HCT116 (cell line): ENCODE measurements around the gene OCA2. TPM values are rescaled to one million over a fixed set of nuclear protein-coding genes. Genes with fewer than 3 reads are reported as not detected.

Experiments used
- ATAC-seq: fragments of 200-7000 bp; cut with Tn5 transposase; 2 replicates; pipeline ENCODE4 v1.9.1; 2020; ENCODE audit warnings: mild to moderate bottlenecking, moderate library complexity
- BruUV-seq: library from RNA; stranded (reverse); fragments of 400-500 nt; replicated peaks from 2 replicates; lab custom pipeline; 2021; lab: Mats Ljungman, UMichigan
- CTCF ChIA-PET: fragments of 300-600 bp; sonication (Branson Sonifier 250); formaldehyde crosslinking; loops from one replicate; lab custom pipeline; 2021; ENCODE audit warnings: antibody characterized with exemption; lab: Charles Lee
- POLR2A ChIA-PET: fragments of 300-600, 350-600 bp; sonication (Branson Sonifier 250); formaldehyde crosslinking; loops from one replicate; lab custom pipeline; 2021; ENCODE audit warnings: antibody characterized with exemption; lab: Charles Lee
- RAD21 ChIA-PET, 2 experiments: fragments of 300-600 bp; sonication (Branson Sonifier 250); formaldehyde crosslinking; loops; one replicate each; lab custom pipeline; 2023; ENCODE audit warnings: low total read pairs in 2 of 2; ENCODE audit not compliant: uncharacterized antibody in 2 of 2, unreplicated experiment in 2 of 2, low non-redundant PET in 1 of 2; lab: Charles Lee
- DNase-seq: peaks from one replicate; pipeline ENCODE4 v3.0.0-alpha.2; 2010; ENCODE audit warnings: low read depth, low spot score
- H2AFZ ChIP-seq: fragments of 200-600 bp; shearing (Covaris generic), sonication (generic); 2 replicates; pipeline ENCODE4 v1.6.1; 2017; ENCODE audit warnings: low read depth, mixed run types, mixed read lengths, antibody characterized with exemption, low read length; ENCODE audit not compliant: poor library complexity, severe bottlenecking
- H3K27ac ChIP-seq: 2 replicates; pipeline ENCODE4 v1.5.1; 2012; ENCODE audit warnings: low read depth, low read length
- H3K27me3 ChIP-seq: fragments of 200-600 bp; sonication (generic); 2 replicates; pipeline ENCODE4 v1.6.1; 2016; ENCODE audit warnings: mixed run types, low read length, mixed read lengths; ENCODE audit not compliant: insufficient read depth
- H3K36me3 ChIP-seq, 2 experiments: fragments of 200-500 bp in 1 of 2; fragments of 200-600 bp in 1 of 2; sonication (Bioruptor generic) in 1 of 2; sonication (generic) in 1 of 2; 2 replicates each; pipeline versions ENCODE4 v1.5.1 to v1.6.1; 2014 to 2016; ENCODE audit warnings: low read length in 2 of 2, inconsistent platforms in 1 of 2, mixed read lengths in 1 of 2, mixed run types in 1 of 2; ENCODE audit not compliant: insufficient read depth in 2 of 2, control insufficient read depth in 1 of 2
- H3K4me1 ChIP-seq, 2 experiments: fragments of 200-600 bp in 1 of 2; sonication (generic) in 1 of 2; 2 replicates each; pipeline versions ENCODE4 v1.5.1 to v1.6.1; 2012 to 2017; ENCODE audit warnings: low read length in 2 of 2, inconsistent platforms in 1 of 2, mild to moderate bottlenecking in 1 of 2, mixed read lengths in 1 of 2, mixed run types in 1 of 2, moderate library complexity in 1 of 2; ENCODE audit not compliant: insufficient read depth in 2 of 2, control insufficient read depth in 1 of 2
- H3K4me2 ChIP-seq: fragments of 200-600 bp; sonication (generic); 2 replicates; pipeline ENCODE4 v1.6.1; 2017; ENCODE audit warnings: mixed run types, low read length, mixed read lengths
- H3K4me3 ChIP-seq, 2 experiments: fragments of 200-600 bp in 1 of 2; sonication (generic) in 1 of 2; replicated peaks in 1 of 2; 2 replicates each; pipeline ENCODE4 v1.5.1; 2011 to 2016; ENCODE audit warnings: low read length in 2 of 2, control low read depth in 1 of 2, low read depth in 1 of 2, mild to moderate bottlenecking in 1 of 2, mixed read lengths in 1 of 2, mixed run types in 1 of 2
- H3K79me2 ChIP-seq: fragments of 200-600 bp; sonication (generic); 2 replicates; pipeline ENCODE4 v1.6.1; 2017; ENCODE audit warnings: mild to moderate bottlenecking, mixed run types, low read length, moderate library complexity, mixed read lengths; ENCODE audit not compliant: insufficient read depth
- H3K9ac ChIP-seq: fragments of 200-600 bp; sonication (generic); 2 replicates; pipeline ENCODE4 v1.6.1; 2016; ENCODE audit warnings: low read length, mixed read lengths
- H3K9me2 ChIP-seq: fragments of 200-600 bp; sonication (generic), shearing (Covaris generic); 2 replicates; pipeline ENCODE4 v1.6.1; 2017; ENCODE audit warnings: mixed run types, mild to moderate bottlenecking, moderate library complexity; ENCODE audit not compliant: insufficient read depth
- H3K9me3 ChIP-seq, 2 experiments: fragments of 200-500 bp in 1 of 2; fragments of 200-600 bp in 1 of 2; sonication (Bioruptor generic) in 1 of 2; sonication (generic) in 1 of 2; 2 replicates each; pipeline ENCODE4 v1.6.1; 2014 to 2017; ENCODE audit warnings: low read length in 2 of 2, mixed read lengths in 2 of 2, inconsistent platforms in 1 of 2, low read depth in 1 of 2, mild to moderate bottlenecking in 1 of 2, mixed run types in 1 of 2, moderate library complexity in 1 of 2; ENCODE audit not compliant: control insufficient read depth in 1 of 2, insufficient read depth in 1 of 2
- H4K20me1 ChIP-seq: fragments of 200-600 bp; sonication (generic), shearing (Covaris generic); 2 replicates; pipeline ENCODE4 v1.6.1; 2017; ENCODE audit warnings: mixed run types, mild to moderate bottlenecking, moderate library complexity; ENCODE audit not compliant: insufficient read depth
- CBX3 ChIP-seq: IDR thresholded peaks from 2 replicates; pipeline ENCODE4 v1.6.1; 2012; ENCODE audit warnings: low read depth
- CTCF ChIP-seq, 3 experiments: fragments of 200-600 bp in 1 of 3; sonication (generic) in 1 of 3; IDR thresholded peaks in 2 of 3; conservative IDR thresholded peaks in 1 of 3; 2 replicates each; pipeline ENCODE4 v1.5.1; 2012 to 2017; ENCODE audit warnings: low read depth in 2 of 3, low read length in 2 of 3, antibody characterized with exemption in 1 of 3, borderline replicate concordance in 1 of 3, control low read depth in 1 of 3, mild to moderate bottlenecking in 1 of 3, mixed read lengths in 1 of 3, mixed run types in 1 of 3, moderate library complexity in 1 of 3; ENCODE audit not compliant: insufficient read depth in 1 of 3
- EGR1 ChIP-seq: IDR thresholded peaks from 2 replicates; pipeline ENCODE4 v1.6.1; 2012; ENCODE audit warnings: low read depth
- ELF1 ChIP-seq: IDR thresholded peaks from 2 replicates; pipeline ENCODE4 v1.6.1; 2012; ENCODE audit warnings: low read depth, borderline replicate concordance
- EZH2 ChIP-seq: fragments of 200-600 bp; sonication (generic); IDR thresholded peaks from 2 replicates; pipeline ENCODE4 v1.6.1; 2017; ENCODE audit warnings: antibody characterized with exemption, mixed run types
- FOSL1 ChIP-seq: IDR thresholded peaks from 2 replicates; pipeline ENCODE4 v1.6.1; 2012; ENCODE audit warnings: low read depth
- MAX ChIP-seq: IDR thresholded peaks from 2 replicates; pipeline ENCODE4 v1.6.1; 2012
- POLR2A ChIP-seq: IDR thresholded peaks from 2 replicates; pipeline ENCODE4 v1.7.0; 2011; ENCODE audit warnings: borderline replicate concordance; ENCODE audit not compliant: insufficient read depth, insufficient read length; ENCODE audit errors: extremely low read depth
- POLR2AphosphoS5 ChIP-seq: IDR thresholded peaks from 2 replicates; pipeline ENCODE4 v1.6.1; 2011; ENCODE audit warnings: mild to moderate bottlenecking, low read depth, low read length, moderate library complexity
- RAD21 ChIP-seq: IDR thresholded peaks from 2 replicates; pipeline ENCODE4 v1.6.1; 2012; ENCODE audit warnings: low read depth, mild to moderate bottlenecking
- SIN3A ChIP-seq: IDR thresholded peaks from 2 replicates; pipeline ENCODE4 v1.6.1; 2012; ENCODE audit warnings: low read depth
- SP1 ChIP-seq: IDR thresholded peaks from 2 replicates; pipeline ENCODE4 v1.6.1; 2012; ENCODE audit warnings: low read depth
- SRF ChIP-seq: IDR thresholded peaks from 2 replicates; pipeline ENCODE4 v1.6.1; 2012; ENCODE audit warnings: low read depth
- YY1 ChIP-seq: IDR thresholded peaks from 2 replicates; pipeline ENCODE4 v1.6.1; 2011; ENCODE audit warnings: low read length, low read depth, moderate library complexity, mild to moderate bottlenecking; ENCODE audit not compliant: insufficient replicate concordance; ENCODE audit errors: extremely low read depth
- ZFX ChIP-seq: fragments of 450-650 bp; IDR thresholded peaks from 2 replicates; pipeline ENCODE4 v1.6.1; 2017
- intact Hi-C: fragments of 100-400 bp; cut with micrococcal nuclease; formaldehyde crosslinking; loops from 2 replicates; pipeline ENCODE4 v1.10.0; 2022
- total RNA-seq: library from RNA; stranded (reverse); gene quantifications from one replicate; pipeline ENCODE4 v1.2.1, GENCODE V29; 2021; ENCODE audit not compliant: unreplicated experiment
- TF ChIP-seq, protein P1 (sequence below): IDR thresholded peaks from 2 replicates; pipeline ENCODE4 v1.6.1; 2012; ENCODE audit warnings: low read depth

The OCA2 gene
- total RNA-seq, 1 experiment from 2014 or later: not detected

GRCh38 chr15:27936164-27936563, 163.0 kb downstream of the OCA2 start:
- Histone ChIP-seq H3K4me2 (no peak overlapping the region), H3K9me3 (peaks cover 0 to 17% of the 10 kb centered on the region in 2 experiments; a peak in 2 of 4 replicates), H2AFZ (no peak overlapping the region), H3K27ac (no peak overlapping the region), H3K4me3 (no peak overlapping the region), H3K9me2 (no peaks in the 10 kb centered on the region), H4K20me1 (no peaks in the 10 kb centered on the region), H3K9ac (no peak overlapping the region), H3K4me1 (no peaks in the 10 kb centered on the region), H3K79me2 (no peaks in the 10 kb centered on the region), H3K27me3 (no peaks in the 10 kb centered on the region), H3K36me3 (no peaks in the 10 kb centered on the region)
- intact Hi-C loops: no loop called here
- no TSS peak for BruUV-seq
- CTCF ChIA-PET: no interaction called here
- TF ChIP-seq ZFX (no peak), POLR2A (no peak), YY1 (no peak), FOSL1 (no peak), EGR1 (no peak), SIN3A (no peak)
- POLR2A ChIA-PET: no interaction called here
- ATAC-seq: no peak
- RAD21 ChIA-PET: no interaction called here
- DNase-seq: no peak

DNA sequence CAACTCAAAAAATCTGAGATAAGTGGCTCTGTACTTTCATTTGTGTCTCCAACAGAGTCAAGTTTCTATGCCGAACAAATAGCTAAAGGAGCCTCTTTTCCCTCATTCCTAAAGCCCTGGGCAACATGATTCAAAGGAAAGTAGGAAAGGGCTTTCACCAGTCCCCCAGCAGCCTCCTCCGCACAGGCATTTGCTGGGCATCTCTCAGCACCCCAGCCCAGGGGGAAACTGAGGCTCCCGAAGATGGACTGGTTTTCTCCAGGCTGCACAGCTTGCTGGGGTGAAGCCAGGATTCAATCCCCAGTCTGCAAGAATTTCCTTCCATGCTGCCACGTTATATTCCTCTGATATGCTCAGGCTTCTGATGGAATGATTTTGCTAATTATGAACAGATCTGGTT, 163.8 kb downstream of the OCA2 start:
- Histone ChIP-seq H3K27me3 (no peaks in the 10 kb centered on the region), H4K20me1 (no peaks in the 10 kb centered on the region), H3K27ac (no peak overlapping the region), H3K4me2 (no peak overlapping the region), H3K36me3 (no peaks in the 10 kb centered on the region), H3K79me2 (no peaks in the 10 kb centered on the region), H3K9me3 (peaks cover 0 to 17% of the 10 kb centered on the region in 2 experiments; a peak in 2 of 4 replicates), H2AFZ (no peak overlapping the region), H3K9ac (no peak overlapping the region), H3K4me1 (no peaks in the 10 kb centered on the region), H3K4me3 (no peak overlapping the region), H3K9me2 (no peaks in the 10 kb centered on the region)
- BruUV-seq: no TSS peak
- POLR2A ChIA-PET: no interaction called here
- DNase-seq: no peak
- CTCF ChIA-PET: no interaction called here
- no peak for ATAC-seq
- RAD21 ChIA-PET: no interaction called here
- intact Hi-C loops: no loop called here
- TF ChIP-seq YY1: no peak
- TF ChIP-seq ELF1: no peak
- no peak for TF ChIP-seq SRF
- no peak for TF ChIP-seq RAD21
- no peak for TF ChIP-seq EZH2
- TF ChIP-seq SP1: no peak
- no peak for TF ChIP-seq CTCF (IDR thresholded peaks at IDR 0.05 in 2 of 3, conservative IDR thresholded peaks at IDR 0.05 in 1 of 3; ENCODE audit: borderline replicate concordance in 1 of 3, insufficient read depth in 1 of 3, low read depth in 2 of 3, low read length in 2 of 3)
- no peak for TF ChIP-seq EGR1
- TF ChIP-seq POLR2A: no peak
- TF ChIP-seq, protein P1, sequence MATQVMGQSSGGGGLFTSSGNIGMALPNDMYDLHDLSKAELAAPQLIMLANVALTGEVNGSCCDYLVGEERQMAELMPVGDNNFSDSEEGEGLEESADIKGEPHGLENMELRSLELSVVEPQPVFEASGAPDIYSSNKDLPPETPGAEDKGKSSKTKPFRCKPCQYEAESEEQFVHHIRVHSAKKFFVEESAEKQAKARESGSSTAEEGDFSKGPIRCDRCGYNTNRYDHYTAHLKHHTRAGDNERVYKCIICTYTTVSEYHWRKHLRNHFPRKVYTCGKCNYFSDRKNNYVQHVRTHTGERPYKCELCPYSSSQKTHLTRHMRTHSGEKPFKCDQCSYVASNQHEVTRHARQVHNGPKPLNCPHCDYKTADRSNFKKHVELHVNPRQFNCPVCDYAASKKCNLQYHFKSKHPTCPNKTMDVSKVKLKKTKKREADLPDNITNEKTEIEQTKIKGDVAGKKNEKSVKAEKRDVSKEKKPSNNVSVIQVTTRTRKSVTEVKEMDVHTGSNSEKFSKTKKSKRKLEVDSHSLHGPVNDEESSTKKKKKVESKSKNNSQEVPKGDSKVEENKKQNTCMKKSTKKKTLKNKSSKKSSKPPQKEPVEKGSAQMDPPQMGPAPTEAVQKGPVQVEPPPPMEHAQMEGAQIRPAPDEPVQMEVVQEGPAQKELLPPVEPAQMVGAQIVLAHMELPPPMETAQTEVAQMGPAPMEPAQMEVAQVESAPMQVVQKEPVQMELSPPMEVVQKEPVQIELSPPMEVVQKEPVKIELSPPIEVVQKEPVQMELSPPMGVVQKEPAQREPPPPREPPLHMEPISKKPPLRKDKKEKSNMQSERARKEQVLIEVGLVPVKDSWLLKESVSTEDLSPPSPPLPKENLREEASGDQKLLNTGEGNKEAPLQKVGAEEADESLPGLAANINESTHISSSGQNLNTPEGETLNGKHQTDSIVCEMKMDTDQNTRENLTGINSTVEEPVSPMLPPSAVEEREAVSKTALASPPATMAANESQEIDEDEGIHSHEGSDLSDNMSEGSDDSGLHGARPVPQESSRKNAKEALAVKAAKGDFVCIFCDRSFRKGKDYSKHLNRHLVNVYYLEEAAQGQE: no peak
- TF ChIP-seq POLR2AphosphoS5: no peak
- TF ChIP-seq CBX3: no peak
- TF ChIP-seq MAX: no peak
